HG03280 (cell line): ENCODE data around the gene ENTPD1.
"Not testable (repeated sequence)": the region's sequence is repeated elsewhere in the genome, so short reads cannot be mapped to it uniquely, and the experiment has no call there.

ENCODE experiments used
- ATAC-seq: cut with Tn5 transposase; IDR thresholded peaks from one replicate; pipeline ENCODE4 v1.9.1; 2021; ENCODE audit warnings: mild to moderate bottlenecking, moderate library complexity; ENCODE audit not compliant: unreplicated experiment

ENTPD1 gene

GRCh38 chr10:95793401-95794045, 37.6 kb downstream of the ENTPD1 start:
- ATAC-seq: no peak

DNA sequence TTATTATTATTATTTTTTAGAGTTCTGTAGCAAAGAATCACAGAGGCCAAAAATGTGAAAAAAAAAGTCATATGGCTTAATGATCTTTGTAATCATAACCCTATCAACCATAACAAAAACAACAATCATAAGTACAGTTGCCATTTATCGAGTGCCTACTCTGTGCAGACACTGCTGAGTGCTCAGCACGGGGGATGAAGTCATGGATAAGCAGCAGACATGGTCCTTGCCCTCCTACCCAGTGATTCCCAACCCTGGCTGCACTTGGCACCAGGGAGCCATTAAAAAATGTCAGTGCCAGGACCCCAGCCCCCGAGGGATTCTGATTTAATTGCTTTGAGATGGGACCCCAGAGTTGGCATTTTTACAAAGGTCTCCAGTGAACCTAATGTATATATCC, 38.2 kb downstream of the ENTPD1 start:
- no peak for ATAC-seq

- ATAC-seq: no peak
Observed at GRCh38 chr10:95795602-95796001, 39.6 kb downstream of the ENTPD1 start.

DNA sequence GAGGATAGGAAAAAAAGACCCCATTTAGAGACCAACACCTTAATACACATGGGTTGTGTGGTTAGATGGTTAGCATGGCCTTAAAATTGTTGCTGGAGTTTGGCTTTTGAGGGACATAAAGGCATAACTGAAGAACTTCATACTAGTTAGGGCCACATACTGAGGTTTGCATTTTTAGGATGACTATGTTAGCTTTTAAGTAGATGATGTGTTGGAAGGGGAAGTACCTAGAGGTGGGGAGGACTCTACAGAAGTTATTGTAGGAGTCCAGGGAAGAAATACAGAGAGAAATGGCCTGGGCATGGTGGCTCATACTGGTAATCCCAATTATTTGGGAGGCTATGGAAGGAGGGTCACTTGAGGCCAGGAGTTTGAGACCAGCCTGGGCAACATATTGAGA, 40.5 kb downstream of the ENTPD1 start:
- no peak for ATAC-seq

DNA sequence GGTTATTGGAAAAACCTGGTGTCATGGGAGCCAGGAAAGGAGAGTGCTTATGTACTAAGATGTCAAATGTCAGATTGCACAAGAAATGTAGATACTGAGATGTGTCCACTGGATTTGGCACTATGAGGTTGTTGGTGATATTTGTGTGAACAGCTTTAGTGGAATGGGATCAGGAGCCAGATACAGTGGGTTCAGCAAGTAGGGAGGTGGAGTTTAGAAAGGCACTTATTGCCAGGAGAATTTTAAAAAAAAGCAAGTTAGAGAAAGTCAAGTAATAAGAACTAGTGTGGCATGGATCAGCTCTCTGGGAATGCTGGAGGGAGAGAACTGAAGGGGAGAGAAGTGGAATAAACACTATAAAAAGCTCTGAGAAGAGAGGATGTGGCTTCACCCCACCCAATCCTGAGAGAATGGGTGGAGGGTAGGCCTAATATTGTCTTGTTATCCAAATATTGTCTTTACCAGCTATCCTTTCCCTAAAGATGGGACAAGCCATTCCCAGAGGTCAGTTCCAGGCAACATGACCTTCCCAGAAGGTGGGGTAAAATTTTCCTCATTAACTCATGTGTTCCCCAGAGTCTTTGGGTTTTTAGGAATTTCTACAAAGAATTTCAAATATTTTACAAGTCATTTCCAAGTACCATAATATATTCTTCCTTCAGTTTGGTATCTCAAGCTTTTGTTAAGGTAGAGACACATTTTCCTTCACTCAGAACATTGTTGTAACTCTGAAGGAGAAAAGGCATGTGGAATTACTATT, 42.3 kb downstream of the ENTPD1 start:
- ATAC-seq: no peak

DNA sequence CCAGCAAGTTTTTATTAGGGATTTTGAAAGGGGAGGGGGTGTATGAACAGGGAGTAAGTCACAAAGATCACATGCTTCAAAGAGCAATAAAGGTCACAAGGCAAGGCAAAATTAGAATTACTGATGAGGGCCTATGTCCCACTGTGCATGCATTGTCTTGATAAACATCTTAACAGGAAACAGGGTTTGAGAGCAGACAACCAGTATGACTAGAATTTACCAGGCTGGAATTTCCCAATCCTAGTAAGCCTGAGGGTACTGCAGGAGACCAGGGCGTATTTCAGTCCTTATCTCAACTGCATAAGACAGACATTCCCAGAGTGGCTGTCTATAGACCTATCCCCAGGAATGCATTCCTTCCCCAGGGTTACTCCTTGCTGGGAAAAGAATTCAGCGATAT, 44.3 kb downstream of the ENTPD1 start:
- not testable (repeated sequence) for ATAC-seq

GRCh38 chr10:95806687-95807380, 50.9 kb downstream of the ENTPD1 start:
- ATAC-seq: not testable (repeated sequence)

DNA sequence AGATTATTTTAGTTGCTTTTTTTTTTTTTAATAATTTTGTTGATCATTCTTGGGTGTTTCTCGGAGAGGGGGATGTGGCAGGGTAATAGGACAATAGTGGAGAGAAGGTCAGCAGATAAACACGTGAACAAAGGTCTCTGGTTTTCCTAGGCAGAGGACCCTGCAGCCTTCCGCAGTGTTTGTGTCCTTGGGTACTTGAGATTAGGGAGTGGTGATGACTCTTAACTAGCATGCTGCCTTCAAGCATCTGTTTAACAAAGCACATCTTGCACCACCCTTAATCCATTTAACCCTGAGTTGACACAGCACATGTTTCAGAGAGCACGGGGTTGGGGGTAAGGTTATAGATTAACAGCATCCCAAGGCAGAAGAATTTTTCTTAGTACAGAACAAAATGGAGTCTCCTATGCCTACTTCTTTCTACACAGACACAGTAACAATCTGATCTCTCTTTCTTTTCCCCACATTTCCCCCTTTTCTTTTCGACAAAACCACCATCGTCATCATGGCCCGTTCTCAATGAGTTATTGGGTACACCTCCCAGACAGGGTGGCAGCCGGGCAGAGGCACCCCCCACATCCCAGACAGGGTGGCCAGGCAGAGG, 52.8 kb downstream of the ENTPD1 start:
- not testable (repeated sequence) for ATAC-seq

DNA sequence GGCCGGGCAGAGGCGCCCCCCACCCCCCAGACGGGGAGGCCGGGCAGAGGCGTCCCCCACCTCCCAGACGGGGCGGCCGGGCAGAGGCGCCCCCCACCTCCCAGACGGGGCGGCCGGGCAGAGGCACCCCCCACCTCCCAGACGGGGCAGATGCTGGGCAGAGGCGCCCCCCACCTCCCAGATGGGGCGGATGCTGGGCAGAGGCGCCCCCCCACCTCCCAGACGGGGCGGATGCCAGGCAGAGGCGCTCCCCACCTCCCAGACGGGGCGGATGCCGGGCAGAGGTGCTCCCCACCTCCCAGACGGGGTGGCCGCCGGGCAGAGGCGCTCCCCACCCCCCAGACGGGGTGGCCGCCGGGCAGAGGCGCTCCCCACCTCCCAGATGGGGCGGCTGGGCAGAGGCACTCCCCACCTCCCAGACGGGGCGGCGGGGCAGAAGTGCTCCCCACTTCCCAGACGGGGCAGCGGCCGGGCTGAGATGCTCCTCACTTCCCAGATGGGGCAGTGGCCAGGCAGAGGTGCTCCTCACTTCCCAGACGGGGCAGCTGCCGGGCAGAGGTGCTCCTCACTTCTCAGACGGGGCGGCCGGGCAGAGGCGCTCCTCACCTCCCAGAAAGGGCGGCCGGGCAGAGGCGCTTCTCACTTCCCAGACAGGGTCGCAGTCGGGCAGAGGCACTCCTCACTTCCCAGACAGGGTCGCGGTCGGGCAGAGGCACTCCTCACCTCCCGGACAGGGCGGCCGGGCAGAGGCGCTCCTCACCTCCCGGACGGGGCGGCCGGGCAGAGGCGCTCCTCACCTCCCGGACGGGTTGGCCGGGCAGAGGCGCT, 53.6 kb downstream of the ENTPD1 start:
- no peak for ATAC-seq

DNA sequence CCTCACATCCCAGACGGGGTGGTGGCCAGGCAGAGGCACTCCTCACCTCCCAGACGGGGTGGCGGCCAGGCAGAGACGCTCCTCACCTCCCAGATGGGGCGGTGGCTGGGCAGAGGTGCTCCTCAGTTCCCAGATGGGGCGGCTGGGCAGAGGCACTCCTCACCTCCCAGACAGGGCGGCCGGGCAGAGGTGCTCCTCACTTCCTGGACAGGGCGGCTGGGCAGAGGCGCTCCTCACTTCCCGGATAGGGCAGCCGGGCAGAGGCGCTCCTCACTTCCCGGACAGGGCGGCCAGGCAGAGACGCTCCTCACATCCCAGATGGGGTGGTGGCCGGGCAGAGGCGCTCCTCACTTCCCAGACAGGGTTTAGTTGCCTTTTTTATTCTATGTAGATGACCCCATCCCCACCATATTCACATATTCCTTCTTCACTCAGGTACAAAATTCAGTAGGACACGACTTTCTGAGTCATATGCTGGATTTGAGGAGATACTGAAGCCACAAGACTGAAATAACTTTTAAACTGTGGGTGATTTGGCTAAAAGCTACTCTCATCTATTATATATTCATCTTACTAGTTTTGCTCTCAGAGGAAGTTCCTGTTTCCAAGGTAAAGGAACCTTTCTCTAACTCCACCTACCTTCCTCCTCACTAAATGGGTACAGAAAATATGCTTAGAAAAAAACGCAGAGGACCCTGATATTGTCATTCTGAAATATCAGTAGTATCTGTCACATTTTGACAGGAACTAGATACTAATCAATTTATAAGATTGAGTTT, 54.4 kb downstream of the ENTPD1 start:
- ATAC-seq: no peak

DNA sequence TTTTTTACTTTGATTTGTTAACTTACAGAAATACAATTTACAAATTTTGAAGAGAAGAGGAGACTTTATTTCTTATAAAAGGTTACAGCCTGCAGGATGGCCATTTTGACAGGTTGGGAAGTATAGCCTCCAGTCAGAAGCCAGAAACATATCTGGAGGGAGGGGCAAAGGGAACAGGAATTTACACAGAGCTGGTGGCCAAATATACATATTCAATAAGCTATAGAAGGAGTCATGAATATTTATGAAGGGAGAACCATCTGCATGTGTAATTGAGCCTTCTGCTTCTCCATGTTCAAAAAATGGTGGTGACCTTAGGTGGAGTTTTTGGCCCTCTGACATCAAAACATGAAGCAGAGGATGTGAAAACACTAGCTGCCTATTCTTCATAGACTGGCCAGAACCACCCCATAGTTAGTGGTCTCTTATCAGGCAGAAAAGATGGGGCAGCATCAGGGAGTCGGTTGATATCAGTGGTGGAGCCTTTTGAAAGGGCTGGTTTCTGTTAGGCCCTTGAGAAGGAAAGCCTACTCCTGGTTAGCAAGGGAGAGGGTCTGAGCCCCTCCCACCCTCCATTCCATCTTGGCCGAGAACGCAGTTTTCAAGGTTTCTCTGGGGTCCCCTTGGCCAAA, 57.2 kb downstream of the ENTPD1 start:
- no peak for ATAC-seq

DNA sequence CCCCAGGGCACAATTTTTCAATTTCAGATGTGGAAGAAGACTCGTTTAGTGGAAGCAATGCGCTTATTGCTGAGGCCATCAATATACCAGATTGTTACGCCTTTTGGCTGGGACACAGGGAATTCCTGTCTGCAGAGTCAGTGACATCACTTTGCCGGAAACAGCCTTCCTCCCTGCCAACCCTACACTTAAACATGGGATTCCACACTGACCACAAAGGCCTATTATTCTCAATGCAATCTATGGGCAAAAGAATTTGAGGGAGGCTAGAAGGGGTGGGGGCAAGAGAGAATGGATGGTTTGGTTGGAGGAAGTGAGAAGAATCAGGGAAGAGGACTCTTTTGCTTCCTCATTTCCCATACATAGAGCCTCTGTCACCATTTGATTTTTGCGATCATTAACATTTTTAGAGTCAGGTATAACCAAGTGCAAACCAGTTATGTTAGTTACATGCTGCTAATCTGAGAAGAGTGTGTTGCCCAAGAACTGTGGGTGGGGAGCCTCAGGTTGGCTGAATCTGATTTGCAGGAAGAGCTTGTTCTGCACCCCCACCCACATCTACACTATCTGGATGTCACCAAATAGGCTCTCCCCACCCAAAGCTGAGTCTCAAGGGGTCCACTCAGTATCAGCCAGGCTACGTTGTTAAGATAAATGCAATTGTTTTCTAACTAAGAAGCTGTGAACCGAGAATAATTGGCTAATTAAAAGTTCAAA, 58.2 kb downstream of the ENTPD1 start:
- no peak for ATAC-seq

DNA sequence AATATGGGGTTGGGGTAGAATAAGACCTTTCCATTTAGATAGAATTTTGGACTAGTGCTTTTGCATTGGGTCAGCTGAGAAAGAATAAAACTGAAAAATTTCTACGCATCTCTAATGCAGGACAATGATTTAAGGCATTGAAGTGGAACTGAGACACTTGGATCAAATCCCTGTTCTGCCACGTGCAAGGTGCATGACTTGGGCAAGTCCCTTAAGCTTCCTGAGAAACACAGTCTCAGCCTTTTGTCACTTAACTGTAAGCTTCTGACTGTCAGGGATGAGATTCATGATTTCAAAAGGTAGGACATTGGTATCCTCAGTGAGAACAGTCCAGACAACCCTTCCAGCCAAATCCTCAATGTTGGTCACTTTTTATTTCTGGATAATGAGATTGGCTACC, 59.2 kb downstream of the ENTPD1 start:
- no peak for ATAC-seq

GRCh38 chr10:95815701-95816240, 59.8 kb downstream of the ENTPD1 start:
- ATAC-seq: no peak

- ATAC-seq: no peak
Observed at GRCh38 chr10:95818010-95818409, 62.0 kb downstream of the ENTPD1 start.

DNA sequence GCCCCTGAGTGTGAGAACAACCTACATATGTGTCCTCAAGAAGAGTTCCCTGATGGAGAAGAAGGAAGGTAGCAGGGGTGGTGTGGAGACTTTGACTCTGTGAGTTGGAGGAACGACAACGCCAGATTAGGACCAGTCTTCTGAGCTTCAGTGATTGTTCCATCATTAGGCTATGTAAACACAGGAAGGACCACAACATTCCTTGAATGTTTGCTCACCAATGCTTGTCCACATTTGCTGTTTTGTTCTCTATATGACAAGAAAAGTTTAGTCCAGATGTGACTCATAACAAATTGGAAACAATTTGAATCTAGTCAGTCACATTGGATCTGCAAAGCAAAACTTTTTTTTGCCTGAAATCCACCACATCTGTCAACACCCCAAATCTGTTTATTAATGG, 62.7 kb downstream of the ENTPD1 start:
- no peak for ATAC-seq

- ATAC-seq: no peak
Observed at GRCh38 chr10:95819620-95820329, 63.8 kb downstream of the ENTPD1 start.

- no peak for ATAC-seq
Observed at GRCh38 chr10:95820363-95820762, 64.4 kb downstream of the ENTPD1 start.
